GM19023 (cell line): ENCODE results near the gene AHI1.

Source experiments
- ATAC-seq: cut with Tn5 transposase; IDR thresholded peaks from one replicate; pipeline ENCODE4 v1.9.1; 2021; ENCODE audit warnings: mild to moderate bottlenecking, moderate library complexity; ENCODE audit not compliant: unreplicated experiment

AHI1 gene

DNA sequence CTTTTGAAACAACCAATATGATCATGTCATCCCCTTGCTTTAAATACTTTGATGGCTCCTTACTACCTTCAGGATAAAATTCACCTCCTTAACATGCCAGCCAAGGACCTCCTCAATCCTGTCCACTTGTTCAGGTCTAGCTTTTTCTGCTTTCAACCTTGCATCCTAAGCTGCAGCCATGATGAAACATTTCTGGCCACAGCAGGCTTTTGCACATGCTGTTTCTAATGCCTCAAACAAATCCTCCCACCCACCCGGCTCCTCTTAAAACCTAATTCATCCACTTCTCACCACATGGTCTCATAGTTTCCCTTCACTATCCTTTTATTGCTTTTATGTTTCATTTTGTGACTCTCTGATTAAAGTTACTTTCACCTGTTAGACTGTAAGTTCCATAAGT is 191.9 kb downstream of the AHI1 start:
- ATAC-seq = no peak

- ATAC-seq = no peak
Measured at GRCh38 chr6:135304883-135305282, 192.7 kb downstream of the AHI1 start.

DNA sequence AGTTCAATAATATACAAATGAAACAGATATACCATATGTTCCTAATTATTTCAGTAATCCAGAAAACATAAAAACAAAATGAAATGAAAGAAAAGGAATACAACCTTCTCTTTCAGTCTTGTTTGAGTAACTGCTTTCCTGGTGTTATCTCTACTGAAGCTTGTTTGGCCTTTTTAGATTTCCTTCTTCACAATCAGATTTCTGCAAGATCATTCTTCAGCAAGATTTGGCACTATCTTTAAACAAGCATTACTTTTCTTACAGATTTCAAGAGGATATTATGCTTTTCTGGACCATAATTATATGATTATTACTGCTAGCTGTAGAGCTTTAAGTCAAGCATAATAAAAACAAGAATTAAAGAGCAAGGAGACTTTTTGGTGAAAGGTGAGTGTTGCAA is 196.2 kb downstream of the AHI1 start:
- no peak for ATAC-seq

- ATAC-seq = no peak
Measured at GRCh38 chr6:135300576-135300975, 197.0 kb downstream of the AHI1 start.

DNA sequence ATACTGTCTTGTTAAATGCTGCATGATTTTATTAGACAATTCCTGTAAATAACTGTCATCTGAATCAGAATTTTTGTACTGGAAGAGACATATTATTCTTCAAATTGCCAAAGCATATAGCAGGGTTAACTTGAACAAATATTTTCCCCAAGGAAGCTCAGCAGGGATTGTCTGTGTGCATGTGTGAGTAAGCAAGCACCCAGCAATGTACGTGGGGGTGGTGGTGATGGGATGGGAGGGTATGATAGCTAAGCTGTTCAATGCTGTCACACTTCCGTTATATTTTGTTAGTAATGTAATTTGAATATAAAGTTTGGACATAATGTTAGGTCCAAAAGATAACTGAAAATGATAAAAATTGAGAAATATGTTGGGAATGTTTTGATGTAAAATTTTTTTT is 198.3 kb downstream of the AHI1 start:
- ATAC-seq = no peak

DNA sequence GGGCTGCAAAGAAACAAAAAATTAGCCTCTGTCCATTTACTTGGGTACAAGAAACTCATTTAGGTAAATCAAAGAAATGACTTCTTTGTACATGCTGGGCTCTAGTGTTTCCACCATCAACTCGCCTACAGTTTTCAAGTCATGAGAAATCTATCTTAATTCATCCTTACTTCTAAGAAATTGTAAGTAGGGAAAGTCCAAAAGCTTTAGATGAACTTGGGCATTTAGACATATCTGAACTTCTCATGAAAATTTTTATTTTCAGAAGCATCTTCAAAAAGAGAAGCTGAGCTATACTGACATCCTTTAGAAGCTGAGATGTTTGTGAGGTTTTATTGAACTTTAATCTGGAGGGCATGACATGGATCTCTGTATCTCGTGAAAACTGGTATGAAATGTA is 199.1 kb downstream of the AHI1 start:
- no peak for ATAC-seq

DNA sequence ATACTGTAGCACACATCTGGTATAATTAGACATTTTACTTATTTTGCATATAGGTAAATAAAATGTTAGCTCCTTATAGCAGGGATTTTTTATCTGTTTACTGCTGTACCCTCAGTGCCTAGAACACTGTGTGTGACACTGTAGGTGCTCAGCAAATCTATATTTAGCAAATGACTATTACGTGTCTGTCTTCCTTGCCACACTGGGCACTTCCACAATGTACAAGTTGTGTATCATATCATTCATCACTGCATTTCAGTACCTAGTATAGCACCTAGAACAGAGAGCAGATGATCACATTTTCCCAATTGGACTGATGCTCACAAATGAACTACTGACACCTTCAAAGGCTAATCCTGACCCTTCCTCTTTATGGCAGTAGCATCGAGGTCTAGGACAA is 200.8 kb downstream of the AHI1 start:
- no peak for ATAC-seq

- ATAC-seq = no peak
Measured at GRCh38 chr6:135295085-135295484, 202.5 kb downstream of the AHI1 start.

GRCh38 chr6:135291288-135292076 is 206.1 kb downstream of the AHI1 start:
- no peak for ATAC-seq

DNA sequence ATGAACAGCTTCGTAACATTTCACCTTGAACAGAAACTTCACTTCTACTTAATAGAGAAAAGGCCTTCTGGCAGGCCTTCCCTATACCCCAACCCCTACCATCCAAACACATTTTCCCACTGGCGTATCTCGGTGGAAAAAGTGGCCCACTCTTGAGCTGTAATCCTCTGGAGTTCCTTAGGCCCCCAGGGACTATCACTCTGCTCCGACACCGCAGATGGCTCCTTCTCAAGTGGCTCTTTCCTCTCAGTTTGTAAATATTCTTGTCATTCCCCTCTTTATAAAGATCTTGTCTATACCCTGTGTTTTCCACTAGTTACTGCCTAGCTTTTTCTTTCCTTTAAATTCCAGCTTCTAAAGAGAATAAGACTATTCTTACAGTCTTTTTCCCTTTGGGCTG is 207.7 kb downstream of the AHI1 start:
- ATAC-seq = no peak

DNA sequence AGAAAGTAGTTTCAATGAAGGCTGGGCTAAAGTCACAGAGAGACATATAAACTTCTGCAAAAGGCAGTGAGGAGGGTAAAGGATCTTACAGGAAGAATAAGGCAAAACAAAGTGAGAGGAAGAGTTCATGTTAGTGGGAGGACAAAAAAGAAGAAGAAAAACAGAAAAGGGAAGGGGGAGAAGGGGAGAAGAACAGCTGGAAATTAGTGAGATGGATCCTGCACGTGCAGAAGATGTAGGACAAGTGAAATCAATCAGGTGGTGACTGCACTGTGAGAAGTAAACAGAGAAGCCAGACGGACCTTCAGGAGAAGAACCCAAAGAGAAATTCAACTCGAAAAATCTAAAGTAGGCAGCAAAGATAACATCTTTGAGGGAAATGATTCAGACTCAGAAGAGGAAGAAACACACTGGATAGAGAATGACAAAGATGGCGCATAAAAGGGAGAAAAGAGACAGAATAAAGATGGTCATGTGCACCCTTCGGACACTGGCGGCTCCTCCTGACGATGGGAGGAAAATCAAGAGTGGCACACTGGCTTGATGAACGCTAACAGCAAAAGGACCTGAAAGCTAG is 210.5 kb downstream of the AHI1 start:
- no peak for ATAC-seq

DNA sequence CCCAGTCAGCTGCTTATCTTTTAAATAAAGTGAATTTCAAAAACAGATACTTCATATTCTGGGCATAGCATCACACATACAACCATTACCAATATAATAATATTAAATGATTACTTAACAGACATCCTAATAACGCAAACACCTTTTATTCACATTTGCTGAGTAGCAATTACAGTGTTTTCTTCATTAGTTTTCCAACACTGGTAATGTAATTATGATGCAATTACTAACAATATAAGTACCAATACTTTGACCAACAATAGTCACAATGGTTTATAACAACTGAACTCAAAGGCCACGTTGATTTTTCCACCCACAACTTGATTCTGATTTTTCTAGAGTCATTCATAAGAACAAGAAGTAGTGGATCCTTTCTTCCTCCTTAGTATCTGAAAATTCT is 212.4 kb downstream of the AHI1 start:
- no peak for ATAC-seq

- no peak for ATAC-seq
Measured at GRCh38 chr6:135283926-135284325, 213.6 kb downstream of the AHI1 start.

- no peak for ATAC-seq
Measured at GRCh38 chr6:135282395-135282794, 215.1 kb downstream of the AHI1 start.

DNA sequence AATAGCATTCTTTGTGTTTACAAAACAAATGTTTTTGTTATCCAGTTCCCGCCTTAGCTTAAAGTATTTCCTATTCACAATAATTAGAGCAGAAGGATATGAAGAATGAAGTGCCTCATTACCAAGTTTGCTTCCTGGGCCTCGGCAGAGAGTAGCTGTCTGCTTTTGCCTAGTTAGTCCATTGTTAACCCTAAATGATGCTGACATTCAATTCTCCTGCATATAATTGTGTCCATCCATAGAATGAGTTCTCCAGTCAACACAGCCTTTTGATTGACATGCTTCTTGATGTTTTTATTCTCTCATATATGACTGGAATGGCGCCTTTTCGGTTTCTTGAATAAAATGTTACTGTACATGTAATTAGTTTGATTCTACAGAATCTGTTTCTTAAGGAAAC is 215.6 kb downstream of the AHI1 start:
- ATAC-seq = no peak

- ATAC-seq = no peak
Measured at GRCh38 chr6:135281227-135281626, 216.3 kb downstream of the AHI1 start.

- no peak for ATAC-seq
Measured at GRCh38 chr6:135280375-135281136, 217.0 kb downstream of the AHI1 start.

DNA sequence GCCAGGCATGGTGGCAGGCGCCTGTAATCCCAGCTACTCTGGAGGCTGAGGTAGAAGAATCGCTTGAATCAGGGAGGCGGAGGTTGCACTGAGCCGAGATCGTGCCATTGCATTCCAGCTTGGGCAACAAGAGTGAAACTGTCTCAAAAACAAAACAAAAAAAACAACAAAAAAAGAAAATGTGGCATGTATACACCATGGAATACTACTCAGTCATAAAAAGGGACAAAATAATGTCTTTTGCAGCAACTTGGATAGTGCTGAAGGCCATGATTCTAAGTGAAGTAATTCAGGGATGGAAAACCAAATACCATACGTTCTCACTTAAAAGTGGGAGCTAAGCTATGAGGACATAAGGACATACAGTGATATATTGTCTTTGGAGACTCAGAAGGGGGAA is 220.1 kb downstream of the AHI1 start:
- ATAC-seq = no peak

- ATAC-seq = peak; percentile 78
Measured at GRCh38 chr6:135274561-135275293, 222.8 kb downstream of the AHI1 start.

DNA sequence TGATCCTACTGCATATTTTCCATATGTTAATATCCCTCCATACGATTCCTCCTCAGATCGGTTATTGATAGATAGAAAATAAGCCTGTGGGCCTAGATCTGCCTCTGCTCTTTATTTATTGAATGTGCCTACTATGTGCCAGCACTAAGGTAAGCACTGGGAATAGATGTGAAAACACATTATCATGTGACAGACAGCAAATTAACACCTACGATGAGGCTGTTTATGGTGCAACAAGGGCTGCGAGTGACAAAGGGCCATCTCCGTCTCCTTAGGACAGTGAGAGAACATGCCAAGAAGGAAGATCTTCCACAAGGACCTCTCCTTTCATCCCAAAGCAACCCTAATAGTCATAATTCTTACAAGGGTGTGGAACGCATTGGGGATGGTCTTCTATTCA is 225.9 kb downstream of the AHI1 start:
- no peak for ATAC-seq
